Testis (tissue), 3 donors: ENCODE measurements around the gene MYMX. TPM values are rescaled to one million over a fixed set of nuclear protein-coding genes. Genes with fewer than 3 reads are reported as not detected.

Source experiments
- DNase-seq: peaks from one replicate; pipeline ENCODE4 v3.0.0-alpha.2; 2019
- H3K27ac ChIP-seq, 2 donors: fragments of 200-600 bp; sonication (generic); one replicate each; pipeline ENCODE4 v1.5.1; 2019
- H3K27me3 ChIP-seq: fragments of 200-600 bp; sonication (generic); one replicate; pipeline ENCODE4 v1.5.1; 2019
- H3K36me3 ChIP-seq: fragments of 200-600 bp; sonication (generic); one replicate; pipeline ENCODE4 v1.5.1; 2017; ENCODE audit warnings: low read depth; ENCODE audit errors: missing control alignments
- H3K4me1 ChIP-seq: fragments of 200-600 bp; sonication (generic); one replicate; pipeline ENCODE4 v1.5.1; 2019
- H3K4me3 ChIP-seq, 2 donors: fragments of 200-600 bp; sonication (generic); one replicate each; pipeline ENCODE4 v1.5.1; 2017 to 2019
- H3K9me3 ChIP-seq: fragments of 200-600 bp; sonication (generic); one replicate; pipeline ENCODE4 v1.5.1; 2017
- POLR2A ChIP-seq: fragments of 450-650 bp; IDR thresholded peaks from one replicate; pipeline ENCODE4 v1.6.1; 2017; ENCODE audit warnings: antibody characterized with exemption, mild to moderate bottlenecking, moderate library complexity
- WGBS, 2 donors: methylation state at CpG; one replicate each; pipeline ENCODE4 v1.1.5; 2018; 5-methylcytosine and 5-hydroxymethylcytosine counted together
- intact Hi-C: fragments of 100-400 bp; cut with DNase I; formaldehyde crosslinking; loops from one replicate; pipeline ENCODE4 v1.15.1; 2023; ENCODE audit warnings: low total_unique reads
- polyA plus RNA-seq: library from polyadenylated mRNA; stranded (reverse); fragments of 350-450 nt; fragmentation: Illumina TruSeq; extraction: RNeasy Lipid Tissue Mini Kit (QIAGEN cat#74804); gene quantifications from one replicate; pipeline ENCODE4 v1.2.3, GENCODE V29; 2014; ENCODE audit warnings: low read depth, low replicate concordance; ENCODE audit not compliant: insufficient read depth
- total RNA-seq, 2 donors: library from RNA; depleted of rRNA; stranded (reverse); fragments of >200 nt; gene quantifications; one replicate each; pipeline ENCODE4 v1.2.3, GENCODE V29; 2016
- TF ChIP-seq, protein P1 (sequence below), 3 experiments: fragments of 450-650 bp in 2 of 3; fragments of 200-600 bp in 1 of 3; sonication (generic) in 1 of 3; IDR thresholded peaks; one replicate each; pipeline ENCODE4 v1.5.1; 2016 to 2019; ENCODE audit warnings: antibody characterized with exemption in 3 of 3, mild to moderate bottlenecking in 2 of 3, moderate library complexity in 1 of 3

MYMX gene
- total and polyA plus RNA-seq, 3 donors from 2014 or later: 0.73 to 0.87 TPM; not detected in 1

DNA sequence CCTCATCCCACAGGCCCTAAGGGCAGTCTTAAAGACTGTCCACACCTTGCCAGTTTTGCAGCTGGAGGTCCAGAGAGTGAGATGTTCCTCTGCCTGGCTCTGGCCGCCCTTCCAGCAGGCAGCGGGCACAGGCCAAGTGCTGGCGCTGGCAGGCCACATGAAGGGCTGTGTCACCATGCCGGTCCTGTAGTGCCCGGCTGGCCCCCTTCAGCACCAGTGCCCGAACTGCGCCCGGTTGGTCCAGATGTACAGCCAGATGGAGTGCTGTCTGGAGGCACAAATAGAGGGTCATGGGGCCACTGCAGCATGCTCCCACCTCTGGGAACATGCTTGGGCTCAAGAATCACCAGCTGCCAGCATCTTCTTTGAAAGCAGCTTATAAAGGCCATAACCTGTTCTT is 44.9 kb downstream of the MYMX start:
- no peak for TF ChIP-seq POLR2A
- TF ChIP-seq, protein P1, sequence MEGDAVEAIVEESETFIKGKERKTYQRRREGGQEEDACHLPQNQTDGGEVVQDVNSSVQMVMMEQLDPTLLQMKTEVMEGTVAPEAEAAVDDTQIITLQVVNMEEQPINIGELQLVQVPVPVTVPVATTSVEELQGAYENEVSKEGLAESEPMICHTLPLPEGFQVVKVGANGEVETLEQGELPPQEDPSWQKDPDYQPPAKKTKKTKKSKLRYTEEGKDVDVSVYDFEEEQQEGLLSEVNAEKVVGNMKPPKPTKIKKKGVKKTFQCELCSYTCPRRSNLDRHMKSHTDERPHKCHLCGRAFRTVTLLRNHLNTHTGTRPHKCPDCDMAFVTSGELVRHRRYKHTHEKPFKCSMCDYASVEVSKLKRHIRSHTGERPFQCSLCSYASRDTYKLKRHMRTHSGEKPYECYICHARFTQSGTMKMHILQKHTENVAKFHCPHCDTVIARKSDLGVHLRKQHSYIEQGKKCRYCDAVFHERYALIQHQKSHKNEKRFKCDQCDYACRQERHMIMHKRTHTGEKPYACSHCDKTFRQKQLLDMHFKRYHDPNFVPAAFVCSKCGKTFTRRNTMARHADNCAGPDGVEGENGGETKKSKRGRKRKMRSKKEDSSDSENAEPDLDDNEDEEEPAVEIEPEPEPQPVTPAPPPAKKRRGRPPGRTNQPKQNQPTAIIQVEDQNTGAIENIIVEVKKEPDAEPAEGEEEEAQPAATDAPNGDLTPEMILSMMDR (IDR thresholded peaks at IDR 0.05): no peak
- intact Hi-C loops: loop anchor here (10.0 kb wide), 1 partner anchor 193 kb away; no protein-coding TSS in a partner anchor
- WGBS, 2 donors: 91% methylated on average over 8 of the region's 8 CpGs; no CpG with 5 or more reads in 1 of the 2 donors
- no peaks in the 10 kb centered on the region for H3K9me3 ChIP-seq
- no peak overlapping the region for H3K4me3 ChIP-seq
- H3K27me3 ChIP-seq: no peaks in the 10 kb centered on the region
- DNase-seq: no peak
- no peak overlapping the region for H3K27ac ChIP-seq
- peaks cover 28% of the 10 kb centered on the region for H3K4me1 ChIP-seq
- H3K36me3 ChIP-seq: no peaks in the 10 kb centered on the region

DNA sequence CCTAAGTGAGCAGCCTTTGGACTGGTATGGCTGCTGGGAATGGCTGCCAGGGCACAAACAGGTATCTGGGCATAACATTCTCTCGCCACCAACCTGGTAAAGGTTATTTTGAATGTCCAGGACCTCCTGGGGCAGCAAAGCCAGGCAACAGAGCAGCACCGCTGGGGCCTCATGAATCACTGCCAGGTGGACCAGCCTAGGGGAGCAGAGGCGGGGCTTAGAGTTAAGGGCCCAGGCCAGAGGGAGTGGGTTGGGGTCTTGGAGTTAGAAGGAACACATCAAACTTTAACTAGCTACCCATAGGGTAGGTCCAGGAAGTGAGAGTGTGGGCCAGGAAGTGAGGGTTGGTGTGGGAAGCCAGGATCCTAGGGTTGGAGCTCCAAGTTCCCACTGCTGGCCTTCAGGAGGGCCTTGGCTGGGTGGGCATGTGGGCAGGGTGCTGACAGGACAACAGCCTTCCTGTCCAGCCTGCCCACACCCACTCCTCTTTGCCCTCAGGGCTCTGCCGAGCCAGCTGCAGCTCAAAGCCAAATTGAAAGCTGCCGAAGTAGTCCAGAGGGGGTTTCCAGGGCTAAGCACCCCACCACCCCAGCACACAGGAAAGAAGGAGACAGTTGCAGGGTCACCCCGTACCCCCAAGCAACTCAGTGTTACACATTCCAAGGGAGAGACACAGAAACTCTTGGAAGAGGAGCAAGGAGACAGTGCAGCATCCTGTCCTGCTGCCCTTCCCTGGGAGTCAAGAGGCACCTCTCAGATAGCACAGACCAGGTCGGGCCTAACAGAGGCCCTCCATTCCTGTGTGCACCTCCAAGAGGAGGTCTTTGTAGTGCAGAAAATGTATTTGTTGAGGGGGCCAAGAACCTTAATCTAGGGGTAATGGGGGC is 46.0 kb downstream of the MYMX start:
- Histone ChIP-seq H3K4me1 (peaks cover 26% of the 10 kb centered on the region), H3K36me3 (no peaks in the 10 kb centered on the region), H3K27me3 (no peaks in the 10 kb centered on the region), H3K4me3 (no peak overlapping the region), H3K27ac (no peak overlapping the region), H3K9me3 (no peaks in the 10 kb centered on the region)
- 61 to 62% methylated on average over 6 to 7 of the region's 7 CpGs for WGBS, 2 donors
- TF ChIP-seq POLR2A: no peak
- TF ChIP-seq, protein P1 (IDR thresholded peaks at IDR 0.05): no peak
- DNase-seq: no peak
- intact Hi-C loops: loop anchor here (10.0 kb wide), 1 partner anchor 192 kb away; no protein-coding TSS in a partner anchor

DNA sequence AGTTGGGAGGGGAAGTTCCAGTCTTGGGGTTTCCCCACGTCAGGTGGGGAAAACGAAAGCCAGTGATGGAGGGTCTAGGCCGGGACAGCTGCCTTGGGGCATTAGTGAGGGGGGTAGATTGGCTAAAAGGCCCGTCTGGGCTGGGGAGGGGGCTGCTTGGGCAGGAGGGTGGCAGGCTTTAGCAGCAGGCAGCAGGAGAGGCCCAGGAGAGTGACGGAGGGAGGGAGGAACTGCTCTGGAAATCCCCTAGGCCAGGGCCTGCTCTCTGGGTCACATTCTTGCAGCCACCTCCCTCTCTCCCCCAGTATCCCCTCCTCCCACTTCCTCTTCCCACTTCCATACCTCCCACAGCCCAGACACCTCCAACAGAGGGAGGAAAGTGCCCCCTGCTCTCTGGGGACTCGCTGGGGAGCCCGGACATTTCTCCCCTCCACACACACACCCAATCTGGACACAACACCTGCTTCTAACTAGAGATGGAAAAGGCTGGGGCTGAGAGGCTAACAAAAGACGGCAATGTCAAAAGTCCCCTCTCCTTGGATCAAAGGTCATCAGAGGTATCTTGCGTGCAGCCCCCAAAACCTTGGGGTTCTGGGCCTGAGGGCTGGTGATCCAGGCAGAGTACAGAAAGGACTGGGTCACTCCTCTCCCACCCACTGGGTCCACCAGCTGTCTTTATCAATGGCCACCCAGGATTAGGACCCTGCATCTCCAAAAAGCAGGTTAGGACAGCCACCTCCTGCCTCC is 46.8 kb downstream of the MYMX start:
- H3K9me3 ChIP-seq: no peaks in the 10 kb centered on the region
- TF ChIP-seq POLR2A: no peak
- TF ChIP-seq, protein P1 (IDR thresholded peaks at IDR 0.05): no peak
- no peak overlapping the region for H3K4me3 ChIP-seq
- WGBS, 2 donors: 55 to 62% methylated on average over 9 of the region's 9 CpGs
- H3K27me3 ChIP-seq: no peaks in the 10 kb centered on the region
- peaks cover 23% of the 10 kb centered on the region for H3K4me1 ChIP-seq
- H3K36me3 ChIP-seq: no peaks in the 10 kb centered on the region
- DNase-seq: no peak
- intact Hi-C loops: loop anchor here (10.0 kb wide), 1 partner anchor 191 kb away; no protein-coding TSS in a partner anchor
- no peak overlapping the region for H3K27ac ChIP-seq

DNA sequence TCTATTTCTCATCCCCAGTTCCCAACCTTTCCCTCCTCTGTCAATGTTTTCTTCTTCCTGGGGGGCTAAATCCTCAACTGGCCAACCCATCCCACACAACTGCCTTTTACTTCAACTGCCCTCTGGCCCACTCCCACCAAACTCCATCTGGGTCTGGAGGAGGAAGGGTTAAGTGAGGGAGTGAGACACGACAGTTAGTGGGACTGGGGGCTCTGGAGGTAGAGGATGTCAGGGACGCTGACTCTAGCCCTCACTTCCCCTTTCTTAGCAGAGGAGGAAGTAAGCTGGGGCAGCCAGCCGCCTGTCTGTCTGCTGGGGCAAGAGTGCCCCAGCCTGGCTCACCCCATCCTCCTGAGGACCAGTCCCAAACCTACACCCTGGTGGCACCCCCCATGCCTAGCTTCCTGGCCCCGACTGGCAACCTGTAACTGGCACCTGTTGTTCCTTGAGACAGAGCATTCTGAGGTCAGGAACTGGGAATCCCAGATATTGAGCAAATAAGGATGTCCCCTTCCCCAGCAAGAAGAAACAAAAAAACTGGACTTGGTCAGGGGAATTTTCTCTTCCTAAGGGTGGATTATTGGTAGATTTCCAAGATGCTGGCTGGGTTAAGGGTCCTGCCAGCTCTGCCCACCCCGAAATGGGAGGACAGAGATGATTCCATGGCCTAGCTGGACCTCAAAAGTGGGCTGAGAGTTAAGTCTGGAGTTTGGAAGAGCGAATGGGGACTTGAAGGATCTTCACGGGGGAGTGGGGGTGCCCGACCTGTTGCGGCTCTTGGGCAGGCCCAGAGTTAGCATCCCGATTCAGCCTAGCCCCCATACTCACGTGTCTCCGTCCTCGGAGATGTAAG is 47.7 kb downstream of the MYMX start:
- H3K27me3 ChIP-seq: no peaks in the 10 kb centered on the region
- peak overlapping the region; percentile 77 to 87 for H3K27ac ChIP-seq
- TF ChIP-seq POLR2A: no peak
- TF ChIP-seq, protein P1 (IDR thresholded peaks at IDR 0.05): no peak
- 10% methylated on average over 9 to 13 of the region's 13 CpGs for WGBS, 2 donors
- H3K36me3 ChIP-seq: no peaks in the 10 kb centered on the region
- peak overlapping the region; percentile 85 to 87 for H3K4me3 ChIP-seq
- DNase-seq: peak; percentile 33
- no peaks in the 10 kb centered on the region for H3K9me3 ChIP-seq
- intact Hi-C loops: loop anchor here (10.0 kb wide), 1 partner anchor 190 kb away; no protein-coding TSS in a partner anchor
- H3K4me1 ChIP-seq: peaks cover 23% of the 10 kb centered on the region
